ENCODE results near the gene ICE2.

The ICE2 gene

GRCh38 chr15:60486742-60487141, 7.8 kb upstream of the ICE2 start:
- DNase-seq = no peak

GRCh38 chr15:60485365-60486055, 6.6 kb upstream of the ICE2 start:
- no peak for DNase-seq

GRCh38 chr15:60483042-60483441, 4.1 kb upstream of the ICE2 start:
- no peak for DNase-seq

- DNase-seq = no peak
Observed at GRCh38 chr15:60480888-60481287, 1.9 kb upstream of the ICE2 start.

- no peak for DNase-seq
Observed at GRCh38 chr15:60480149-60480548, 1.2 kb upstream of the ICE2 start.

GRCh38 chr15:60479361-60480110, 594 bp upstream of the ICE2 start:
- DNase-seq = peak; percentile 44

- no peak for DNase-seq
Observed at GRCh38 chr15:60477916-60478565, 901 bp downstream of the ICE2 start.

GRCh38 chr15:60477164-60477563, 1.8 kb downstream of the ICE2 start:
- DNase-seq = no peak

GRCh38 chr15:60476713-60477112, 2.2 kb downstream of the ICE2 start:
- DNase-seq = no peak

GRCh38 chr15:60473135-60473534, 5.8 kb downstream of the ICE2 start:
- no peak for DNase-seq

GRCh38 chr15:60471314-60471713, 7.6 kb downstream of the ICE2 start:
- no peak for DNase-seq

- no peak for DNase-seq
Observed at GRCh38 chr15:60469893-60470641, 8.9 kb downstream of the ICE2 start.

- DNase-seq = no peak
Observed at GRCh38 chr15:60464836-60465630, 13.9 kb downstream of the ICE2 start.

GRCh38 chr15:60462027-60462426, 16.9 kb downstream of the ICE2 start:
- no peak for DNase-seq

- DNase-seq = no peak
Observed at GRCh38 chr15:60460931-60461330, 18.0 kb downstream of the ICE2 start.

- no peak for DNase-seq
Observed at GRCh38 chr15:60458721-60459120, 20.2 kb downstream of the ICE2 start.

- no peak for DNase-seq
Observed at GRCh38 chr15:60457985-60458384, 21.0 kb downstream of the ICE2 start.

GRCh38 chr15:60454824-60455223, 24.1 kb downstream of the ICE2 start:
- no peak for DNase-seq

- no peak for DNase-seq
Observed at GRCh38 chr15:60448668-60449360, 30.1 kb downstream of the ICE2 start.

GRCh38 chr15:60444289-60444912, 34.5 kb downstream of the ICE2 start:
- no peak for DNase-seq

- no peak for DNase-seq
Observed at GRCh38 chr15:60442763-60443162, 36.2 kb downstream of the ICE2 start.

Measured in KG1 (cell line).